Measurements from ENCODE around the gene TMEM221. TPM values are rescaled to one million over a fixed set of nuclear protein-coding genes. Genes with fewer than 3 reads are reported as not detected.
A peak's percentile ranks its signal among the peaks of the same experiment; 100 is the strongest.

TMEM221 gene
- total RNA-seq, 2 experiments from 2014 or later, result not detected

DNA sequence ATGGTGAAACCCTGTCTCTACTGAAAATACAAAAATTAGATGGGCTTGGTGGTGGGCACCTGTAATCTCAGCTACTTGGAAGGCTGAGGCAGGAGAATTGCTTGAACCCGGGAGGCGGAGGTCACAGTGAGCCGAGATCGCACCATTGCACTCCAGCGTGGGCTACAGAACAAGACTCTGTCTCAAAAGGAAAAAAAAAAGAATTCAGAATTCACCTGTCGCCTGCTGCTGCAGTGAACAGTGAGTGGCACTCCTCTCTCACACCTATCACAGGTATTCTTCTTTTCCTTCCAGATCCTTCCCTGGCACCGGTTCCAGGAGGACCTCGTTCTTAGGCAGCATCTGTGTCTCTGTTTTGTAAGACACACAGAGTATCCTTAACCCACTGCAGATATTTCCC lies 34.4 kb downstream of the TMEM221 start:
- Mint-ChIP-seq H3K36me3 (ENCODE audit: low read depth) (peaks cover 5% of the 10 kb centered on the region), H3K4me3 (no peak overlapping the region), H3K27ac (no peak overlapping the region), H3K27me3 (no peaks in the 10 kb centered on the region), H3K4me1 (ENCODE audit: low read depth) (peaks cover 8% of the 10 kb centered on the region), H3K9me3 (no peaks in the 10 kb centered on the region)
- ATAC-seq (no peak), DNase-seq (no peak)
- CTCF ChIA-PET, result no interaction called here
- TF ChIP-seq, protein P1, sequence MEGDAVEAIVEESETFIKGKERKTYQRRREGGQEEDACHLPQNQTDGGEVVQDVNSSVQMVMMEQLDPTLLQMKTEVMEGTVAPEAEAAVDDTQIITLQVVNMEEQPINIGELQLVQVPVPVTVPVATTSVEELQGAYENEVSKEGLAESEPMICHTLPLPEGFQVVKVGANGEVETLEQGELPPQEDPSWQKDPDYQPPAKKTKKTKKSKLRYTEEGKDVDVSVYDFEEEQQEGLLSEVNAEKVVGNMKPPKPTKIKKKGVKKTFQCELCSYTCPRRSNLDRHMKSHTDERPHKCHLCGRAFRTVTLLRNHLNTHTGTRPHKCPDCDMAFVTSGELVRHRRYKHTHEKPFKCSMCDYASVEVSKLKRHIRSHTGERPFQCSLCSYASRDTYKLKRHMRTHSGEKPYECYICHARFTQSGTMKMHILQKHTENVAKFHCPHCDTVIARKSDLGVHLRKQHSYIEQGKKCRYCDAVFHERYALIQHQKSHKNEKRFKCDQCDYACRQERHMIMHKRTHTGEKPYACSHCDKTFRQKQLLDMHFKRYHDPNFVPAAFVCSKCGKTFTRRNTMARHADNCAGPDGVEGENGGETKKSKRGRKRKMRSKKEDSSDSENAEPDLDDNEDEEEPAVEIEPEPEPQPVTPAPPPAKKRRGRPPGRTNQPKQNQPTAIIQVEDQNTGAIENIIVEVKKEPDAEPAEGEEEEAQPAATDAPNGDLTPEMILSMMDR (IDR thresholded peaks at IDR 0.05), result no peak
- POLR2A ChIA-PET, result no interaction called here
- intact Hi-C loops (cut with micrococcal nuclease), result no loop called here

DNA sequence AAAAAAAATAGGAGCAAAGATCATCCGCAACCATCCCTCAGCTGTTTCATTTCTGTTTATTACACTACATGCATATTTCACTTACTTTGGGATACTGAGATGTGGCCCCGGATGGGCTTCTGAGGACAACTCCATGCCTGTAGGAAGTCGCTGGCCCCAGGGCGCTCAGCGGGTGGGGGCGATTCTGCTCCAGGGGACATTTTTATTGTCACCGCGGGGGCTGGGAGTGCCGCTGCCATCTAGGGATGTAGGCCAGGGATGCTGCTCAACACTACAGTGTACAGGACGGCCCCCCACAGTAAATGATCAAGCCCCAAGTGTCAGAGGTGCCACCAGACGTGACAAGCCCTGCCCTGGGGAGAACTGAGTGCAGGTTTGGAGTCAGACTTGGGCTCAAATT lies 36.7 kb downstream of the TMEM221 start:
- Mint-ChIP-seq H3K4me1 (ENCODE audit: low read depth) (peaks cover 14% of the 10 kb centered on the region), H3K27me3 (no peaks in the 10 kb centered on the region), H3K27ac (no peak overlapping the region), H3K9me3 (no peaks in the 10 kb centered on the region), H3K36me3 (ENCODE audit: low read depth) (peaks cover 14% of the 10 kb centered on the region), H3K4me3 (no peak overlapping the region)
- POLR2A ChIA-PET, result no interaction called here
- no peak for DNase-seq
- CTCF ChIA-PET, result interaction anchor here (0.9 to 1.1 kb wide), 2 partner anchors 8 to 66 kb away, joined by 3 read pairs; partner anchors contain the start of gene MVB12A
- ATAC-seq, result no peak
- TF ChIP-seq, protein P1 (IDR thresholded peaks at IDR 0.05), result no peak
- intact Hi-C loops (cut with micrococcal nuclease), result no loop called here

DNA sequence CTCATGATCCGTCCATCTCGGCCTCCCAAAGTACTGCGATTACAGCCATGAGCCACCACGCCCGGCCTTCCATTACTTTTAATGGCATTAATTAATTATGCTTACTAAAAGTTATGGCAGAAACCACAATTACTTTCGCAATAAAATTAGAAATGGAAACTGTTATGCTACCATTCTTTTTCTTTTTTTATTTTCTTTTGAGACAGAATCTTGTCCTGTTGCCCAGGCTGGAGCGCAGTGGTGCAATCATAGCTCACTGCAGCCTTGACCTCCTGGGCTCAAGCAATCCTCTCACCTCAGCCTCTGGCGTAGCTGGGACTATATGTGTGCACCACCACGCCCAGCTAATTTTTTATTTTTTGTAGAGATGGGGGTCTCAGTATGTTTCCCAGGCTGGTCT lies 38.5 kb downstream of the TMEM221 start:
- H3K4me3 Mint-ChIP-seq, result no peak overlapping the region
- DNase-seq (no peak), ATAC-seq (no peak)
- intact Hi-C loops (cut with micrococcal nuclease), result loop anchor here (10.0 kb wide), 1 partner anchor 45 kb away; no protein-coding TSS in a partner anchor
- no peaks in the 10 kb centered on the region for H3K27me3 Mint-ChIP-seq
- H3K36me3 Mint-ChIP-seq (ENCODE audit: low read depth), result peaks cover 18% of the 10 kb centered on the region
- POLR2A ChIA-PET, result no interaction called here
- no peaks in the 10 kb centered on the region for H3K9me3 Mint-ChIP-seq
- H3K27ac Mint-ChIP-seq, result no peak overlapping the region
- TF ChIP-seq, protein P1 (IDR thresholded peaks at IDR 0.05), result no peak
- H3K4me1 Mint-ChIP-seq (ENCODE audit: low read depth), result peaks cover 21% of the 10 kb centered on the region
- CTCF ChIA-PET, result interaction anchor here (1.6 kb wide), 1 partner anchor 10 kb away, joined by 4 read pairs; the partner anchor contains the start of gene MVB12A

DNA sequence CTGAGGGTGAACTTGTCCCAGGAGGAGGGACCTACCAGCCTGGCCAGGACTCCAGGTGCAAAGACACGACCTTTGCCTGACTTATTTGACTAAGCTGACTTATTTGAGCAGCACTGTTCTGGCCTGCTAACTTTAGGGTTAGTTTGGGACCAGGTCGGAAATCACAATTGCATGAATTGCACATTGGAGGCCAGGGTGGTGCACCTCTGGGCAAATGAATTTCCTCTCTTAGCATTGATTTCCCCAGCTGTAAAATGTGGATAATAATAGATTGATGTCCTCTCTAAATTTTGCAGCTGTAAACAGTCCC lies 41.6 kb downstream of the TMEM221 start:
- TF ChIP-seq, protein P1 (IDR thresholded peaks at IDR 0.05), result no peak
- DNase-seq (peak; percentile 15), ATAC-seq (no peak)
- Mint-ChIP-seq H3K4me1 (ENCODE audit: low read depth) (peaks cover 27% of the 10 kb centered on the region), H3K4me3 (peak overlapping the region; percentile 95), H3K36me3 (ENCODE audit: low read depth) (peaks cover 33% of the 10 kb centered on the region), H3K27ac (peak overlapping the region; percentile 97), H3K27me3 (no peaks in the 10 kb centered on the region), H3K9me3 (no peaks in the 10 kb centered on the region)
- POLR2A ChIA-PET, result interaction anchor here (0.8 to 2.5 kb wide), 9 partner anchors 10 to 526 kb away, joined by 3 to 22 read pairs (median 4); partner anchors contain the start of genes ANO8, CCDC124 and MVB12A
- intact Hi-C loops (cut with micrococcal nuclease), result loop anchor here (10.0 kb wide), 1 partner anchor 48 kb away; no protein-coding TSS in a partner anchor
- CTCF ChIA-PET, result interaction anchor here (1.1 to 1.8 kb wide), 5 partner anchors 13 to 34 kb away, joined by 3 to 6 read pairs (median 4); partner anchors contain the start of gene MVB12A

DNA sequence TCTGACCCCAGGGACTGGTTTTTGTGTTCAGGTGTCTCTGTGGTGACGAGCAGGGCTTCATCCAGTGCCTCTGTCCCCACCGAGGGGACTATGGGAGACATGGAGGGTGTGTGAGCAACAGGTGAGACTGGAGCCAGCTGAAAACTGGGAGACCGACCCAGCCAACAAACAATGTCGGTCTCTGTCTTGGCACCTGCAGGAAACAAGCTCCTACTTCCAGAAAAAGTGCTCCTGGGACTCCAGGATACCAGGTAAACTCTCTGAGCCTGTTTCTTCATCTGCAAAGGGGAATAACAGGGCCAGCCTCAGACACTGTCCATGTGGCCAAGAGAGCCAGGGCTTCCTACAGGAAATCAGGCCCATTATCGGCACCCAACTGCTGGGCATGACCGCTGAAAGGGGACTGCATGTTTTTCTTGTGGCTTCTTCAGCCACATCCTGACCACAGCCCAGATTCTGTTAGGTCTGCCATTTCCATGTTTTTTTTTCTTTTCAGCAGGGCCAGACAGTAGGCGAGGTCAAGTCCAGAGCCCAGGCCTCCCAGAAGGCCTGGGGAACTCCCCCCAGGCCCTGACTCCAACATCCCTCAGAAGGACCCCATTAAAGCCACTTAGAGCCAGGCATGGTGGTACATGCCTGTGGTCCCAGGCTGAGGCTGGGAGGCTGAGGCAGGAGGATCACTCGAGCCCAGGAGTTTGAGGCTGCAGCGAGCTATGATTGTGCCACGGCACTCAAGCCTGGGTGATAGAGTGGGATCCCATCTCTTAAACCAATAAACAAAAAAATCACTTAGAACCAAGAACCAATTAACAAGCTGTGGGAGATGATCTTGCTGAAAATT lies 42.2 kb downstream of the TMEM221 start:
- peaks cover 29% of the 10 kb centered on the region for H3K4me1 Mint-ChIP-seq (ENCODE audit: low read depth)
- peak; percentile 0 for ATAC-seq
- no peaks in the 10 kb centered on the region for H3K9me3 Mint-ChIP-seq
- TF ChIP-seq, protein P1 (IDR thresholded peaks at IDR 0.05), result no peak
- peak; percentile 61 for DNase-seq
- H3K36me3 Mint-ChIP-seq (ENCODE audit: low read depth), result peaks cover 36% of the 10 kb centered on the region
- ChIA-PET CTCF (interaction anchor here (0.6 to 1.8 kb wide), 11 partner anchors 13 to 139 kb away, joined by 3 to 8 read pairs (median 4); partner anchors contain the start of genes BABAM1, DDA1 and MVB12A), POLR2A (interaction anchor here (0.8 to 2.5 kb wide), 21 partner anchors 10 to 526 kb away, joined by 3 to 22 read pairs (median 4); partner anchors contain the start of genes ANO8, CCDC124, CCDC194 and MVB12A)
- intact Hi-C loops (cut with micrococcal nuclease), result loop anchor here (10.0 kb wide), 1 partner anchor 49 kb away; no protein-coding TSS in a partner anchor
- no peaks in the 10 kb centered on the region for H3K27me3 Mint-ChIP-seq
- peak overlapping the region; percentile 97 for H3K27ac Mint-ChIP-seq
- H3K4me3 Mint-ChIP-seq, result peak overlapping the region; percentile 95
